HCT116 (cell line): ENCODE data around the gene PPP6R3. TPM values are rescaled to one million over a fixed set of nuclear protein-coding genes. Genes with fewer than 3 reads are reported as not detected.

Experiments used
- ATAC-seq: fragments of 200-7000 bp; cut with Tn5 transposase; 2 replicates; pipeline ENCODE4 v1.9.1; 2020; ENCODE audit warnings: mild to moderate bottlenecking, moderate library complexity
- BruUV-seq: library from RNA; stranded (reverse); fragments of 400-500 nt; replicated peaks from 2 replicates; lab custom pipeline; 2021; lab: Mats Ljungman, UMichigan
- CTCF ChIA-PET: fragments of 300-600 bp; sonication (Branson Sonifier 250); formaldehyde crosslinking; loops from one replicate; lab custom pipeline; 2021; ENCODE audit warnings: antibody characterized with exemption; lab: Charles Lee
- POLR2A ChIA-PET: fragments of 300-600, 350-600 bp; sonication (Branson Sonifier 250); formaldehyde crosslinking; loops from one replicate; lab custom pipeline; 2021; ENCODE audit warnings: antibody characterized with exemption; lab: Charles Lee
- RAD21 ChIA-PET, 2 experiments: fragments of 300-600 bp; sonication (Branson Sonifier 250); formaldehyde crosslinking; loops; one replicate each; lab custom pipeline; 2023; ENCODE audit warnings: low total read pairs in 2 of 2; ENCODE audit not compliant: uncharacterized antibody in 2 of 2, unreplicated experiment in 2 of 2, low non-redundant PET in 1 of 2; lab: Charles Lee
- DNase-seq: peaks from one replicate; pipeline ENCODE4 v3.0.0-alpha.2; 2010; ENCODE audit warnings: low read depth, low spot score
- H2AFZ ChIP-seq: fragments of 200-600 bp; shearing (Covaris generic), sonication (generic); 2 replicates; pipeline ENCODE4 v1.6.1; 2017; ENCODE audit warnings: low read depth, mixed run types, mixed read lengths, antibody characterized with exemption, low read length; ENCODE audit not compliant: poor library complexity, severe bottlenecking
- H3K27ac ChIP-seq: 2 replicates; pipeline ENCODE4 v1.5.1; 2012; ENCODE audit warnings: low read depth, low read length
- H3K27me3 ChIP-seq: fragments of 200-600 bp; sonication (generic); 2 replicates; pipeline ENCODE4 v1.6.1; 2016; ENCODE audit warnings: mixed run types, low read length, mixed read lengths; ENCODE audit not compliant: insufficient read depth
- H3K36me3 ChIP-seq, 2 experiments: fragments of 200-500 bp in 1 of 2; fragments of 200-600 bp in 1 of 2; sonication (Bioruptor generic) in 1 of 2; sonication (generic) in 1 of 2; 2 replicates each; pipeline versions ENCODE4 v1.5.1 to v1.6.1; 2014 to 2016; ENCODE audit warnings: low read length in 2 of 2, inconsistent platforms in 1 of 2, mixed read lengths in 1 of 2, mixed run types in 1 of 2; ENCODE audit not compliant: insufficient read depth in 2 of 2, control insufficient read depth in 1 of 2
- H3K4me1 ChIP-seq, 2 experiments: fragments of 200-600 bp in 1 of 2; sonication (generic) in 1 of 2; 2 replicates each; pipeline versions ENCODE4 v1.5.1 to v1.6.1; 2012 to 2017; ENCODE audit warnings: low read length in 2 of 2, inconsistent platforms in 1 of 2, mild to moderate bottlenecking in 1 of 2, mixed read lengths in 1 of 2, mixed run types in 1 of 2, moderate library complexity in 1 of 2; ENCODE audit not compliant: insufficient read depth in 2 of 2, control insufficient read depth in 1 of 2
- H3K4me2 ChIP-seq: fragments of 200-600 bp; sonication (generic); 2 replicates; pipeline ENCODE4 v1.6.1; 2017; ENCODE audit warnings: mixed run types, low read length, mixed read lengths
- H3K4me3 ChIP-seq, 2 experiments: fragments of 200-600 bp in 1 of 2; sonication (generic) in 1 of 2; replicated peaks in 1 of 2; 2 replicates each; pipeline ENCODE4 v1.5.1; 2011 to 2016; ENCODE audit warnings: low read length in 2 of 2, control low read depth in 1 of 2, low read depth in 1 of 2, mild to moderate bottlenecking in 1 of 2, mixed read lengths in 1 of 2, mixed run types in 1 of 2
- H3K79me2 ChIP-seq: fragments of 200-600 bp; sonication (generic); 2 replicates; pipeline ENCODE4 v1.6.1; 2017; ENCODE audit warnings: mild to moderate bottlenecking, mixed run types, low read length, moderate library complexity, mixed read lengths; ENCODE audit not compliant: insufficient read depth
- H3K9ac ChIP-seq: fragments of 200-600 bp; sonication (generic); 2 replicates; pipeline ENCODE4 v1.6.1; 2016; ENCODE audit warnings: low read length, mixed read lengths
- H3K9me2 ChIP-seq: fragments of 200-600 bp; sonication (generic), shearing (Covaris generic); 2 replicates; pipeline ENCODE4 v1.6.1; 2017; ENCODE audit warnings: mixed run types, mild to moderate bottlenecking, moderate library complexity; ENCODE audit not compliant: insufficient read depth
- H3K9me3 ChIP-seq, 2 experiments: fragments of 200-500 bp in 1 of 2; fragments of 200-600 bp in 1 of 2; sonication (Bioruptor generic) in 1 of 2; sonication (generic) in 1 of 2; 2 replicates each; pipeline ENCODE4 v1.6.1; 2014 to 2017; ENCODE audit warnings: low read length in 2 of 2, mixed read lengths in 2 of 2, inconsistent platforms in 1 of 2, low read depth in 1 of 2, mild to moderate bottlenecking in 1 of 2, mixed run types in 1 of 2, moderate library complexity in 1 of 2; ENCODE audit not compliant: control insufficient read depth in 1 of 2, insufficient read depth in 1 of 2
- H4K20me1 ChIP-seq: fragments of 200-600 bp; sonication (generic), shearing (Covaris generic); 2 replicates; pipeline ENCODE4 v1.6.1; 2017; ENCODE audit warnings: mixed run types, mild to moderate bottlenecking, moderate library complexity; ENCODE audit not compliant: insufficient read depth
- CBX3 ChIP-seq: IDR thresholded peaks from 2 replicates; pipeline ENCODE4 v1.6.1; 2012; ENCODE audit warnings: low read depth
- CEBPB ChIP-seq: IDR thresholded peaks from 2 replicates; pipeline ENCODE4 v1.6.1; 2012; ENCODE audit warnings: low read depth
- EGR1 ChIP-seq: IDR thresholded peaks from 2 replicates; pipeline ENCODE4 v1.6.1; 2012; ENCODE audit warnings: low read depth
- ELF1 ChIP-seq: IDR thresholded peaks from 2 replicates; pipeline ENCODE4 v1.6.1; 2012; ENCODE audit warnings: low read depth, borderline replicate concordance
- EZH2phosphoT487 ChIP-seq: fragments of 200-600 bp; IDR thresholded peaks from 2 replicates; pipeline ENCODE4 v1.6.1; 2018; ENCODE audit warnings: antibody characterized with exemption, borderline replicate concordance
- FOSL1 ChIP-seq: IDR thresholded peaks from 2 replicates; pipeline ENCODE4 v1.6.1; 2012; ENCODE audit warnings: low read depth
- JUND ChIP-seq: IDR thresholded peaks from 2 replicates; pipeline ENCODE4 v1.6.1; 2012
- RAD21 ChIP-seq: IDR thresholded peaks from 2 replicates; pipeline ENCODE4 v1.6.1; 2012; ENCODE audit warnings: low read depth, mild to moderate bottlenecking
- SIN3A ChIP-seq: IDR thresholded peaks from 2 replicates; pipeline ENCODE4 v1.6.1; 2012; ENCODE audit warnings: low read depth
- SP1 ChIP-seq: IDR thresholded peaks from 2 replicates; pipeline ENCODE4 v1.6.1; 2012; ENCODE audit warnings: low read depth
- TCF7L2 ChIP-seq: IDR thresholded peaks from 2 replicates; pipeline ENCODE4 v1.7.0; 2011; ENCODE audit warnings: borderline replicate concordance, inconsistent platforms; ENCODE audit not compliant: insufficient read depth, insufficient read length; ENCODE audit errors: extremely low read depth
- YY1 ChIP-seq: IDR thresholded peaks from 2 replicates; pipeline ENCODE4 v1.6.1; 2011; ENCODE audit warnings: low read length, low read depth, moderate library complexity, mild to moderate bottlenecking; ENCODE audit not compliant: insufficient replicate concordance; ENCODE audit errors: extremely low read depth
- ZFX ChIP-seq: fragments of 450-650 bp; IDR thresholded peaks from 2 replicates; pipeline ENCODE4 v1.6.1; 2017
- ZNF274 ChIP-seq: fragments of 200-500 bp; sonication (Bioruptor generic); IDR thresholded peaks from 2 replicates; pipeline ENCODE4 v1.6.1; 2014; ENCODE audit warnings: mild to moderate bottlenecking, low read depth, low read length, inconsistent platforms
- intact Hi-C: fragments of 100-400 bp; cut with micrococcal nuclease; formaldehyde crosslinking; loops from 2 replicates; pipeline ENCODE4 v1.10.0; 2022
- total RNA-seq: library from RNA; stranded (reverse); gene quantifications from one replicate; pipeline ENCODE4 v1.2.1, GENCODE V29; 2021; ENCODE audit not compliant: unreplicated experiment
- TF ChIP-seq, protein P1 (sequence below), 3 experiments: fragments of 200-600 bp in 1 of 3; sonication (generic) in 1 of 3; IDR thresholded peaks in 2 of 3; conservative IDR thresholded peaks in 1 of 3; 2 replicates each; pipeline ENCODE4 v1.5.1; 2012 to 2017; ENCODE audit warnings: low read depth in 2 of 3, low read length in 2 of 3, antibody characterized with exemption in 1 of 3, borderline replicate concordance in 1 of 3, control low read depth in 1 of 3, mild to moderate bottlenecking in 1 of 3, mixed read lengths in 1 of 3, mixed run types in 1 of 3, moderate library complexity in 1 of 3; ENCODE audit not compliant: insufficient read depth in 1 of 3
- TF ChIP-seq, protein P2 (sequence below): IDR thresholded peaks from 2 replicates; pipeline ENCODE4 v1.6.1; 2011; ENCODE audit warnings: mild to moderate bottlenecking, low read length, moderate library complexity; ENCODE audit not compliant: insufficient replicate concordance; ENCODE audit errors: extremely low read depth

The PPP6R3 gene
- total RNA-seq, 1 experiment from 2014 or later = 113 TPM

DNA sequence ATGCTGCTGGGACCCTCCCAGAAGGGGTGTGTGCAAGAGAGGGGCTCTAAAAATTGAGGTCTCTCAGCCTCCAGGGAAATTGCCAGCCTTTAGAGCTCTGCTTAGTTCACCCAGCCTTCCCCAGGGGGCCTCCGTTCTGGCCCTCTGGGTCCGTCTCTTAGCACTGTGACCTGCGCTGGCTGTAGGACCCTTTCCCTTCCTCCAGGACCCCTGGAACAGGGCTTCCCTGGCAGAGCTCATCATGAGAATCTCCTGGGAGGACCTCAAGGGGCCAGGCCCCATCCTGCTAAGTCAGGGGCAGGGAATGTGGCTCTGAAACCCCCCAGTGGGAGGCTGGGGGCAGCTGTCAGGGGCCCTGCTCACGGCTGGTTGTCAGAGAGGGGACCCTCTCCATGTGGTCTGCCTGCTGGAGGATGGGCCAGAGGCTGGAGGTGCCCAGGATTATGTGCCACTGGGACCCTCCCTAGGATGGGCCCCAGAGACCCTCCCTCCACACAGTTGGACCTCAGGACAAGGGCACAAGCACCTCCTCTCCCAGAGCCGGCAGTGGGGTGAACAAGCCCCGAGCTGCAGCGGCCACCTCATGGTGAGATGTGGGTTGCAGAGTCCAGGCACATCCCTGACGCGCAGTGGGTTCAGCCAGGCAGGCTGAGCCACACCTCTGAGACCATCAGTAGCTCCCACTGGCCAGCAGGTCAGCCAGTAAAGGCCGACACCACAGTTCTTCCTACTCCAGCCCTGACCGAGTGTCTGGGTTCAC is 196.6 kb downstream of the PPP6R3 start:
- Histone ChIP-seq H3K9me3 (no peaks in the 10 kb centered on the region), H3K9ac (no peak overlapping the region), H3K4me2 (no peak overlapping the region), H3K79me2 (no peaks in the 10 kb centered on the region), H3K4me3 (no peak overlapping the region)
- ChIA-PET RAD21 (no interaction called here), POLR2A (no interaction called here)
- no TSS peak for BruUV-seq
- DNase-seq = no peak
- no peak for TF ChIP-seq ZNF274
- TF ChIP-seq, protein P1, sequence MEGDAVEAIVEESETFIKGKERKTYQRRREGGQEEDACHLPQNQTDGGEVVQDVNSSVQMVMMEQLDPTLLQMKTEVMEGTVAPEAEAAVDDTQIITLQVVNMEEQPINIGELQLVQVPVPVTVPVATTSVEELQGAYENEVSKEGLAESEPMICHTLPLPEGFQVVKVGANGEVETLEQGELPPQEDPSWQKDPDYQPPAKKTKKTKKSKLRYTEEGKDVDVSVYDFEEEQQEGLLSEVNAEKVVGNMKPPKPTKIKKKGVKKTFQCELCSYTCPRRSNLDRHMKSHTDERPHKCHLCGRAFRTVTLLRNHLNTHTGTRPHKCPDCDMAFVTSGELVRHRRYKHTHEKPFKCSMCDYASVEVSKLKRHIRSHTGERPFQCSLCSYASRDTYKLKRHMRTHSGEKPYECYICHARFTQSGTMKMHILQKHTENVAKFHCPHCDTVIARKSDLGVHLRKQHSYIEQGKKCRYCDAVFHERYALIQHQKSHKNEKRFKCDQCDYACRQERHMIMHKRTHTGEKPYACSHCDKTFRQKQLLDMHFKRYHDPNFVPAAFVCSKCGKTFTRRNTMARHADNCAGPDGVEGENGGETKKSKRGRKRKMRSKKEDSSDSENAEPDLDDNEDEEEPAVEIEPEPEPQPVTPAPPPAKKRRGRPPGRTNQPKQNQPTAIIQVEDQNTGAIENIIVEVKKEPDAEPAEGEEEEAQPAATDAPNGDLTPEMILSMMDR (IDR thresholded peaks at IDR 0.05 in 2 of 3, conservative IDR thresholded peaks at IDR 0.05 in 1 of 3; ENCODE audit: borderline replicate concordance in 1 of 3, insufficient read depth in 1 of 3, low read depth in 2 of 3, low read length in 2 of 3) = no peak
- TF ChIP-seq YY1 = no peak
- no peak for TF ChIP-seq EGR1
- no peak for TF ChIP-seq ZFX
- TF ChIP-seq, protein P2, sequence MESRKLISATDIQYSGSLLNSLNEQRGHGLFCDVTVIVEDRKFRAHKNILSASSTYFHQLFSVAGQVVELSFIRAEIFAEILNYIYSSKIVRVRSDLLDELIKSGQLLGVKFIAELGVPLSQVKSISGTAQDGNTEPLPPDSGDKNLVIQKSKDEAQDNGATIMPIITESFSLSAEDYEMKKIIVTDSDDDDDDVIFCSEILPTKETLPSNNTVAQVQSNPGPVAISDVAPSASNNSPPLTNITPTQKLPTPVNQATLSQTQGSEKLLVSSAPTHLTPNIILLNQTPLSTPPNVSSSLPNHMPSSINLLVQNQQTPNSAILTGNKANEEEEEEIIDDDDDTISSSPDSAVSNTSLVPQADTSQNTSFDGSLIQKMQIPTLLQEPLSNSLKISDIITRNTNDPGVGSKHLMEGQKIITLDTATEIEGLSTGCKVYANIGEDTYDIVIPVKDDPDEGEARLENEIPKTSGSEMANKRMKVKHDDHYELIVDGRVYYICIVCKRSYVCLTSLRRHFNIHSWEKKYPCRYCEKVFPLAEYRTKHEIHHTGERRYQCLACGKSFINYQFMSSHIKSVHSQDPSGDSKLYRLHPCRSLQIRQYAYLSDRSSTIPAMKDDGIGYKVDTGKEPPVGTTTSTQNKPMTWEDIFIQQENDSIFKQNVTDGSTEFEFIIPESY = no peak
- TF ChIP-seq FOSL1 = no peak
- TF ChIP-seq TCF7L2 = no peak
- no peak for TF ChIP-seq JUND
- TF ChIP-seq CBX3 = no peak
- no peak for TF ChIP-seq SP1
- TF ChIP-seq CEBPB = no peak
- TF ChIP-seq EZH2phosphoT487 = no peak
- TF ChIP-seq SIN3A = no peak
- no peak for TF ChIP-seq RAD21
- TF ChIP-seq ELF1 = no peak
- TF ChIP-seq, all 23 proteins: peak for 0
- no peak overlapping the region for H2AFZ ChIP-seq
- H3K27me3 ChIP-seq = no peaks in the 10 kb centered on the region
- intact Hi-C loops = no loop called here
- CTCF ChIA-PET = no interaction called here
- no peaks in the 10 kb centered on the region for H3K4me1 ChIP-seq
- no peaks in the 10 kb centered on the region for H3K36me3 ChIP-seq
- no peaks in the 10 kb centered on the region for H4K20me1 ChIP-seq
- ATAC-seq = no peak
- H3K27ac ChIP-seq = no peak overlapping the region
- no peaks in the 10 kb centered on the region for H3K9me2 ChIP-seq
